ENCODE data around the gene FRMD4B. TPM values are rescaled to one million over a fixed set of nuclear protein-coding genes. Genes with fewer than 3 reads are reported as not detected.

FRMD4B gene
- total and polyA plus RNA-seq, 9 donors: 4.2 to 42.0 (median 16.3) TPM

DNA sequence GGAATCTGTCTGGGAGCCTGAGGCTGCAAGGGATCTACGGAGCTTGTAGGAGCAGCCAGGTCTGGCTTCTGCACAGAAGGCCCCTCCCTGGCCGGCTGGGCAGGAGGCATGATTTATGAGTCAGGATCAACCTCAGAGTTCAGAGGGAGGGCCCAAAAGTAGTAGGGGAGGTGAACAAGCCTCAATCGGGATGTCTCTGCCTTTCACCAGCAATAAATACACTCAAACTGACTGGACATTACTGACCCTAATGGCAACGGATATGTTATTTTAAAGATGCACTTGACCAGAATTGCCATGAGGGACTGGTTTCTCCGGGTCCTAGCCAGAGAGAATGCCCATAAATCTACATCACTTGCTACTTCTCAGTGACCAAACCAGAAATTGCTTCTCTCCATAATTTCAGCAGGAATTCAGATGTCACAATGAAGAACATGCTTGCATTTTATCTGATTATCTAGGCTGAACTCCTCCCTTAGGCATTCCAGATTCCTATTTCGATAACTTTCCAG is 153.9 kb downstream of the FRMD4B start:
- Histone ChIP-seq H3K36me3 (no peaks in the 10 kb centered on the region), H3K27me3 (no peaks in the 10 kb centered on the region), H3K9me3 (no peaks in the 10 kb centered on the region), H3K4me3 (no peak overlapping the region), H3K4me1 (ENCODE audit: insufficient read depth) (no peaks in the 10 kb centered on the region), H3K27ac (no peak overlapping the region)
- no peak for DNase-seq
- intact Hi-C loops (cut with DNase I): no loop called here
- TF ChIP-seq EP300 (IDR thresholded peaks at IDR 0.05): no peak
- no peak for TF ChIP-seq POLR2A (IDR thresholded peaks at IDR 0.05)
- TF ChIP-seq, protein P1, sequence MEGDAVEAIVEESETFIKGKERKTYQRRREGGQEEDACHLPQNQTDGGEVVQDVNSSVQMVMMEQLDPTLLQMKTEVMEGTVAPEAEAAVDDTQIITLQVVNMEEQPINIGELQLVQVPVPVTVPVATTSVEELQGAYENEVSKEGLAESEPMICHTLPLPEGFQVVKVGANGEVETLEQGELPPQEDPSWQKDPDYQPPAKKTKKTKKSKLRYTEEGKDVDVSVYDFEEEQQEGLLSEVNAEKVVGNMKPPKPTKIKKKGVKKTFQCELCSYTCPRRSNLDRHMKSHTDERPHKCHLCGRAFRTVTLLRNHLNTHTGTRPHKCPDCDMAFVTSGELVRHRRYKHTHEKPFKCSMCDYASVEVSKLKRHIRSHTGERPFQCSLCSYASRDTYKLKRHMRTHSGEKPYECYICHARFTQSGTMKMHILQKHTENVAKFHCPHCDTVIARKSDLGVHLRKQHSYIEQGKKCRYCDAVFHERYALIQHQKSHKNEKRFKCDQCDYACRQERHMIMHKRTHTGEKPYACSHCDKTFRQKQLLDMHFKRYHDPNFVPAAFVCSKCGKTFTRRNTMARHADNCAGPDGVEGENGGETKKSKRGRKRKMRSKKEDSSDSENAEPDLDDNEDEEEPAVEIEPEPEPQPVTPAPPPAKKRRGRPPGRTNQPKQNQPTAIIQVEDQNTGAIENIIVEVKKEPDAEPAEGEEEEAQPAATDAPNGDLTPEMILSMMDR (IDR thresholded peaks at IDR 0.05): no peak
- WGBS, 3 donors: 33 to 52% (median 38%) methylated on average over 6 of the region's 6 CpGs

DNA sequence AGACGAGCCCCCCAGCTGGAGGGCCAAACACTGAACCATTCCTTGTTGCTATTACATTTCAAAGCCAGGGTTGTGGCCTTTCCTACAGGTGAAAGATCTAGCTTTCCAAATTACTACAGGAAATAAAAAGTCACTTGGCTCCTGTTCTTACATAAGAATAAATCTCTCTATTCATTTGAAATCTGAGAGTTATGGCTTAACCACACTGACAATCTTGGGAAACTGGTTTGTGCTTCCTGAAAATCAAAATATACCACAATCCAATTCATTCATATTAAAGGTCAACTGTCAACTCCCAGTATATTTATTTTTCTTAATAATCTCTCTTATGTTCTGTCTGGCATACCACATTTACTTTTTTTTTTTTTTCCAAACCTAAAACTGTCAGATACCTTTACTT is 159.8 kb downstream of the FRMD4B start:
- TF ChIP-seq, protein P1 (IDR thresholded peaks at IDR 0.05): no peak
- TF ChIP-seq POLR2A (IDR thresholded peaks at IDR 0.05) (no peak), EP300 (IDR thresholded peaks at IDR 0.05) (no peak)
- Histone ChIP-seq H3K27me3 (no peaks in the 10 kb centered on the region), H3K36me3 (no peaks in the 10 kb centered on the region), H3K9me3 (no peaks in the 10 kb centered on the region), H3K4me3 (no peak overlapping the region), H3K27ac (no peak overlapping the region), H3K4me1 (ENCODE audit: insufficient read depth) (no peaks in the 10 kb centered on the region)
- intact Hi-C loops (cut with DNase I): no loop called here
- 61 to 72% (median 62%) methylated on average over 1 of the region's 1 CpG for WGBS, 3 donors
- no peak for DNase-seq

DNA sequence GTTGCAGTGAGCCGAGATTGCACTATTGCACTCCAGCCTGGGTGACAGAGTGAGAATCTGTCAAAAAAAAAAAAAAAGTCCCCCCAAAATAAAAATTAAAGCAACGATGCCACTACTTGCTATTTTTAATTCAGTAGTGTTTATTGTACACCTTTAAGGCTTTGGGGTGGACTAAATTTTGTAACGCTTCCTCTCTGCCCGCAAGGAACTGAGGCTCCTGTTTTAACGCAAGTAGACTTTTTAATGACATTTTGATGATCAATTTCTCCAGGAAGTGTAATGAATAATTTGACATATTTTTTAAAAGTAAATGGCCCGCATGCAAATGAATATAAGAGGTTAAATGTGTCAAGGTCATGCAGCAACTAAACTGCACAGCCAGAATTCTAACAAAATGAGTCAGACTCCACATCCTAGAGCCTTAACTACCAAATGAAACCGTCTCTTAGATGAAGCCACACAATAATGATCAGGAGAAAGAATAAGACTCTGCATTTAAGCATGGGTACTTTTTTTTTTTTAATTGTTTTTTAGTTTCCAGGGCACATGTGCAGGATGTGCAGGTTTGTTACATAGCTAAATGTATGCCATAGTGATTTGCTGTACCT is 166.7 kb downstream of the FRMD4B start:
- Histone ChIP-seq H3K27ac (no peak overlapping the region), H3K4me3 (no peak overlapping the region), H3K27me3 (no peaks in the 10 kb centered on the region), H3K4me1 (ENCODE audit: insufficient read depth) (peaks cover 2% of the 10 kb centered on the region), H3K9me3 (no peaks in the 10 kb centered on the region), H3K36me3 (no peaks in the 10 kb centered on the region)
- intact Hi-C loops (cut with DNase I): no loop called here
- 61 to 71% (median 63%) methylated on average over 7 of the region's 7 CpGs for WGBS, 3 donors
- DNase-seq: no peak
- no peak for TF ChIP-seq POLR2A (IDR thresholded peaks at IDR 0.05)
- TF ChIP-seq EP300 (IDR thresholded peaks at IDR 0.05): no peak
- TF ChIP-seq, protein P1 (IDR thresholded peaks at IDR 0.05): no peak

DNA sequence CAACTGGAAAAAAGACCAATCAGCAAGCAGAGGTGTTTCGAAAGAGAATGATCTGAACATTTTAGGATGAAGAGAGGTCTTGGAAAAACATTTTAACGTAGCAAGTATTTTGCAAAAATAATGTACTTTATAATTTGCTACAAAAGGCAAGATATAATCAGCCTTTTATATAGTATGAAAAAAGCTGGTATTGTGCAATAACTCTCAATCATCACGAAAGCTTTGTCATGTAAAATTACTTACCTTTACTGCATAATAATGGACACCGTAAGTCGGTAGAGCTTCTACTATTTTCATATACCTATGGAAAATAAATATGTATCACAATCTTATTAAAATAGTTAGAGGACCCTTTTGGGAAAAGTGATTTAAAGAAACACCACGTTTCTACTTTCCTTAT is 167.8 kb downstream of the FRMD4B start:
- Histone ChIP-seq H3K4me1 (ENCODE audit: insufficient read depth) (peaks cover 2% of the 10 kb centered on the region), H3K36me3 (no peaks in the 10 kb centered on the region), H3K9me3 (no peaks in the 10 kb centered on the region), H3K27ac (no peak overlapping the region), H3K4me3 (no peak overlapping the region), H3K27me3 (no peaks in the 10 kb centered on the region)
- DNase-seq: no peak
- TF ChIP-seq EP300 (IDR thresholded peaks at IDR 0.05) (no peak), POLR2A (IDR thresholded peaks at IDR 0.05) (no peak)
- TF ChIP-seq, protein P1 (IDR thresholded peaks at IDR 0.05): no peak
- intact Hi-C loops (cut with DNase I): no loop called here
- WGBS, 3 donors: 96 to 97% (median 96%) methylated on average over 6 of the region's 6 CpGs

Measured in ovary (tissue), 9 donors.